Thoracic aorta (tissue), 2 donors: ENCODE results near the gene MAP6D1. TPM values are rescaled to one million over a fixed set of nuclear protein-coding genes. Genes with fewer than 3 reads are reported as not detected.
A peak's percentile ranks its signal among the peaks of the same experiment; 100 is the strongest.

Source experiments
- ATAC-seq: fragments of 150-250 bp; one replicate; pipeline ENCODE4 v1.8.0; 2017; ENCODE audit warnings: low read depth; ENCODE audit not compliant: insufficient number of reproducible peaks, low FRiP score
- DNase-seq: peaks from one replicate; pipeline ENCODE4 v3.0.0-alpha.2; 2020; ENCODE audit warnings: low spot score
- H3K27ac ChIP-seq, 2 donors: fragments of 200-600 bp; sonication (generic); 1 replicate in 1 of 2; 2 replicates in 1 of 2; pipeline ENCODE4 v1.5.1; 2016; ENCODE audit warnings: mild to moderate bottlenecking in 2 of 2, moderate library complexity in 2 of 2
- H3K27me3 ChIP-seq: fragments of 200-600 bp; sonication (generic); replicated peaks from 2 replicates; pipeline ENCODE4 v1.6.0; 2016; ENCODE audit warnings: mild to moderate bottlenecking; ENCODE audit not compliant: insufficient read depth
- H3K36me3 ChIP-seq: fragments of 200-600 bp; sonication (generic); one replicate; pipeline ENCODE4 v1.5.1; 2016
- H3K4me1 ChIP-seq, 2 donors: fragments of 200-600 bp; sonication (generic); 1 replicate in 1 of 2; 2 replicates in 1 of 2; pipeline versions ENCODE4 v1.5.1 to v1.6.0; 2016; ENCODE audit warnings: low read depth in 2 of 2, mild to moderate bottlenecking in 1 of 2; ENCODE audit not compliant: control insufficient read depth in 1 of 2
- H3K4me3 ChIP-seq: fragments of 200-600 bp; sonication (generic); 2 replicates; pipeline ENCODE4 v1.5.1; 2016; ENCODE audit warnings: mild to moderate bottlenecking
- H3K9me3 ChIP-seq: fragments of 200-600 bp; sonication (generic); 2 replicates; pipeline ENCODE4 v1.5.1; 2016
- total RNA-seq, 2 donors: library from RNA; depleted of rRNA; stranded (reverse); fragments of >200 nt; gene quantifications; one replicate each; pipeline versions ENCODE4 v1.1.0 to v1.2.3, GENCODE V29; 2016
- TF ChIP-seq, protein P1 (sequence below): fragments of 200-600 bp; sonication (generic); IDR thresholded peaks from one replicate; pipeline ENCODE4 v1.5.1; 2019; ENCODE audit warnings: antibody characterized with exemption

The MAP6D1 gene
- total RNA-seq = 1 to 10 TPM; 4.3 to 9.5 TPM

DNA sequence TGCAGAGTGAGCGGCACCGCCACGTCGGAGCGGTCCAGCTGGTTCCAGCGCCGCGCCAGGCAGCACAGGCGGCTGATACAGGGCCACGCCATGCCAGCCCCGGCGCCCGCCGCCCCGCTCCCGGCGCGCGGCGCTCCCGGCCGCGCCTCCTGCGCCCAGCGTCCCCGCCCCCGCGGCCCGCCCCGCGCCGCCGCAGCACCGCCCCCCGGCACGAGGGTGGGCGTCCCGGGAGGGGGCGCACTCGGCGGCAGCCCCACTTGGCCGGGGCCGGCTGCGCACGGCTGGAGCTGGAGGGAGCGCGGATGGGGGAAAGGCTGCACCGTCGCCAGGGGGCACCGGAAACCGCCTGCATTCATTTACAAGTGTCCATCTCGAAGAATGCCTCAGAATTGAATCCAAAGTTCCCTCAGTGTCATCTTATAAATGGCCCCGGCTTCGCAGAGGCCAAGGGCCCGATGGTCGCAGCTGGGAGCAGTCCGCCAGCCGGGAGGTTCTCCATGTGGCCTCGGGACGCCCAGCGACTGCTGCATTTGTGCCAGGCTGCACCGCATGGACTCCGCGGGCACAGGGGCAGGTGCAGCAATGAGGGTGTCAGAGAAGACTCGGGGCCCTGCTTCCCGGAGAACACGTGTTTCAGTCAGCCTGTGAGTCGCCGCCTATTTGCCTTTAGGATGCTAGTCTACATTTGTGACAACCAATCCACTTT, at the start of gene MAP6D1:
TSS of gene MAP6D1 (minus strand) at position 122 of the 706 bp plus-strand sequence. CDS start at position 92, 30 bp downstream.
- TF ChIP-seq, protein P1, sequence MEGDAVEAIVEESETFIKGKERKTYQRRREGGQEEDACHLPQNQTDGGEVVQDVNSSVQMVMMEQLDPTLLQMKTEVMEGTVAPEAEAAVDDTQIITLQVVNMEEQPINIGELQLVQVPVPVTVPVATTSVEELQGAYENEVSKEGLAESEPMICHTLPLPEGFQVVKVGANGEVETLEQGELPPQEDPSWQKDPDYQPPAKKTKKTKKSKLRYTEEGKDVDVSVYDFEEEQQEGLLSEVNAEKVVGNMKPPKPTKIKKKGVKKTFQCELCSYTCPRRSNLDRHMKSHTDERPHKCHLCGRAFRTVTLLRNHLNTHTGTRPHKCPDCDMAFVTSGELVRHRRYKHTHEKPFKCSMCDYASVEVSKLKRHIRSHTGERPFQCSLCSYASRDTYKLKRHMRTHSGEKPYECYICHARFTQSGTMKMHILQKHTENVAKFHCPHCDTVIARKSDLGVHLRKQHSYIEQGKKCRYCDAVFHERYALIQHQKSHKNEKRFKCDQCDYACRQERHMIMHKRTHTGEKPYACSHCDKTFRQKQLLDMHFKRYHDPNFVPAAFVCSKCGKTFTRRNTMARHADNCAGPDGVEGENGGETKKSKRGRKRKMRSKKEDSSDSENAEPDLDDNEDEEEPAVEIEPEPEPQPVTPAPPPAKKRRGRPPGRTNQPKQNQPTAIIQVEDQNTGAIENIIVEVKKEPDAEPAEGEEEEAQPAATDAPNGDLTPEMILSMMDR = no peak
- Histone ChIP-seq H3K9me3 (no peaks in the 10 kb centered on the region), H3K27ac (no peak within 1 kb of the TSS), H3K36me3 (peaks cover 4% of the 10 kb centered on the region), H3K4me3 (peak within 1 kb of the TSS; percentile 73), H3K27me3 (no peaks in the 10 kb centered on the region), H3K4me1 (peaks cover 4 to 5% of the 10 kb centered on the region in 2 donors)
- ATAC-seq = no peak
- no peak for DNase-seq

DNA sequence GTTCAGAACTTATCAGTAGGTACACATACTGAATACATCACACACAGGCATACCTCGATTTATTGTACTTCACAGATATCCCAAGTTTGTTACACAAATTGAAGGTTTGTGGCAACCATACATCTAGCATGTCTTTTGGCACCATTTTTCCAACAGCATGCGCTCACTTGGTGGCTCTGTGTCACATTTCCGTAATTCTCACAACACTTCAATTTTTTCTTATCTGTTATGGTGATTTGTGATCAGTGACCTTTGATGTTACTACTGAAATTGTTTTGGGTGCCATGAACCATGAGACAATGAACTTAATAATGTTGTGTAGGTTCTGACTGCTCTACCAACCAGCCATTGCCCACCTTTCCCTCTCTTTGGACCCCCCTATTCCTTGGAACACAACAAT, 48.5 kb upstream of the MAP6D1 start:
- Histone ChIP-seq H3K27me3 (no peaks in the 10 kb centered on the region), H3K36me3 (no peaks in the 10 kb centered on the region), H3K9me3 (no peaks in the 10 kb centered on the region), H3K4me3 (no peak overlapping the region), H3K4me1 (peaks cover 0 to 4% of the 10 kb centered on the region in 2 donors), H3K27ac (no peak overlapping the region)
- no peak for DNase-seq
- no peak for ATAC-seq
- TF ChIP-seq, protein P1 = no peak

- Histone ChIP-seq H3K4me3 (no peak overlapping the region), H3K4me1 (peaks cover 0 to 4% of the 10 kb centered on the region in 2 donors), H3K27me3 (no peaks in the 10 kb centered on the region), H3K27ac (no peak overlapping the region), H3K36me3 (peaks cover 5% of the 10 kb centered on the region), H3K9me3 (no peaks in the 10 kb centered on the region)
- DNase-seq (no peak), ATAC-seq (no peak)
- TF ChIP-seq, protein P1 = no peak
These were observed 46.2 kb upstream of the MAP6D1 start for GRCh38 chr3:183871541-183871940.

DNA sequence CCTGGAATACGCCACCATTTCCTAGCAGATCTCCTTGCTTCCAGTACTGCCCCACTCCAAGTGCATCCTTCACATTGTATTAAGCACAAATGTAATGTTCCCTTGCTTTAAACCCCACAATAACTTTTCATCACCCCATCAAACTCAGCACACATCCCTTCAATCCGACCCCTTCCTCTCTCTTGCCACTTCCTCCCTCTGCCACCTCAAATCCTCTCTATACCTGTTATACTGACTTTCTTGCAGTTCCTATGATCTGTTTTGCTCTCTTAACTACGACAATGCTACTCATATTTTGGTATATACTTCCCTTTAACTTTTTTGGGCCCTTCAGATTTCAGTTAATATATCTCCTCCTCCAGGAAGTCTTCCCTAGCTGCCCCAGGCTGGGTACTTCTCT, 45.2 kb upstream of the MAP6D1 start:
- Histone ChIP-seq H3K9me3 (no peaks in the 10 kb centered on the region), H3K27me3 (no peaks in the 10 kb centered on the region), H3K4me3 (no peak overlapping the region), H3K4me1 (peaks cover 0 to 4% of the 10 kb centered on the region in 2 donors), H3K36me3 (peaks cover 7% of the 10 kb centered on the region), H3K27ac (no peak overlapping the region)
- TF ChIP-seq, protein P1 = no peak
- DNase-seq = no peak
- no peak for ATAC-seq

DNA sequence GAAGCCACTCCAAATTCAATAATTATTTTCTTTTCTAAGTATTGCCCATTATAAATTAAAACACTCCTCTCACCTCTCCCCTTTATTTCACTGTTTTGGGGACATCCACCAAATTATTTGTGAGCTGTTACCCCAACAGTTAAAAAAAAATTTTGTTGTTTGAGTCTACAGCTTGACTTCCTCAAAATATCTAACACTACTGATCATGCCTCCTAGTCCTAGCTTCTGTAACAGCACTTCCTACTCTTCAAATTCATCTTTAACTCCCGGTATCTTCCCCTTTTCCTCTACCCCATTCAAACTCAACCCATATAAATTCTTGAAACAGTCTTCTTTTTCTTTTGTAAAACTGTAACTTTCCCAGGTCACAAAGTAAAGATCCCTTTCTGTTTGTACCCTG, 43.4 kb upstream of the MAP6D1 start:
- TF ChIP-seq, protein P1 = no peak
- Histone ChIP-seq H3K9me3 (no peaks in the 10 kb centered on the region), H3K4me3 (no peak overlapping the region), H3K27me3 (no peaks in the 10 kb centered on the region), H3K27ac (no peak overlapping the region), H3K4me1 (no peaks in the 10 kb centered on the region), H3K36me3 (peaks cover 15% of the 10 kb centered on the region)
- DNase-seq (no peak), ATAC-seq (no peak)
